Esophagus squamous epithelium (tissue), 5 donors: ENCODE data around the gene ABLIM2. TPM values are rescaled to one million over a fixed set of nuclear protein-coding genes. Genes with fewer than 3 reads are reported as not detected.

Experiments used
- DNase-seq: peaks from one replicate; lab custom pipeline; 2025; lab: John Stamatoyannopoulos, UW
- H3K27ac ChIP-seq, 4 donors: fragments of 200-600 bp; sonication (generic); one replicate each; pipeline ENCODE4 v1.5.1; 2016 to 2019; ENCODE audit warnings: mild to moderate bottlenecking in 1 of 4
- H3K27me3 ChIP-seq, 4 donors: fragments of 200-600 bp; sonication (generic); 1 replicate in 3 of 4; 2 replicates in 1 of 4; pipeline versions ENCODE4 v1.5.1 to v1.6.0; 2017 to 2021; ENCODE audit warnings: antibody characterized with exemption in 1 of 4
- H3K36me3 ChIP-seq, 3 donors: fragments of 200-600 bp; sonication (generic); one replicate each; pipeline ENCODE4 v1.5.1; 2016 to 2019
- H3K4me1 ChIP-seq, 3 donors: fragments of 200-600 bp; sonication (generic); one replicate each; pipeline ENCODE4 v1.5.1; 2017 to 2019
- H3K4me3 ChIP-seq, 4 donors: fragments of 200-600 bp; sonication (generic); 1 replicate in 3 of 4; 2 replicates in 1 of 4; pipeline ENCODE4 v1.5.1; 2016 to 2019; ENCODE audit warnings: mild to moderate bottlenecking in 2 of 4, moderate library complexity in 1 of 4
- H3K9me3 ChIP-seq, 3 donors: fragments of 200-600 bp; sonication (generic); one replicate each; pipeline ENCODE4 v1.5.1; 2016 to 2019
- POLR2A ChIP-seq, 4 donors: fragments of 450-650 bp; IDR thresholded peaks; one replicate each; pipeline ENCODE4 v1.6.1; 2017; ENCODE audit warnings: antibody characterized with exemption in 4 of 4, mild to moderate bottlenecking in 4 of 4, moderate library complexity in 3 of 4
- WGBS, 2 donors: methylation state at CpG; one replicate each; pipeline ENCODE4 v1.1.5; 2018; 5-methylcytosine and 5-hydroxymethylcytosine counted together
- intact Hi-C: fragments of 100-400 bp; cut with DNase I; formaldehyde crosslinking; loops from one replicate; pipeline ENCODE4 v1.15.0; 2022
- total RNA-seq, 4 donors: library from RNA; depleted of rRNA; stranded (reverse); fragments of >200 nt; gene quantifications; one replicate each; pipeline ENCODE4 v1.1.0, GENCODE V29; 2016
- TF ChIP-seq, protein P1 (sequence below), 6 experiments: fragments of 450-650 bp in 4 of 6; fragments of 200-600 bp in 2 of 6; sonication (generic) in 2 of 6; IDR thresholded peaks; one replicate each; pipeline ENCODE4 v1.5.1; 2016 to 2019; ENCODE audit warnings: antibody characterized with exemption in 6 of 6, mild to moderate bottlenecking in 4 of 6, moderate library complexity in 4 of 6
- donor health status: DM: yes; HTN: yes; CAD: no.

The ABLIM2 gene
- total RNA-seq, 4 donors from 2014 or later, result 13.5 to 26.7 (median 15.7) TPM

DNA sequence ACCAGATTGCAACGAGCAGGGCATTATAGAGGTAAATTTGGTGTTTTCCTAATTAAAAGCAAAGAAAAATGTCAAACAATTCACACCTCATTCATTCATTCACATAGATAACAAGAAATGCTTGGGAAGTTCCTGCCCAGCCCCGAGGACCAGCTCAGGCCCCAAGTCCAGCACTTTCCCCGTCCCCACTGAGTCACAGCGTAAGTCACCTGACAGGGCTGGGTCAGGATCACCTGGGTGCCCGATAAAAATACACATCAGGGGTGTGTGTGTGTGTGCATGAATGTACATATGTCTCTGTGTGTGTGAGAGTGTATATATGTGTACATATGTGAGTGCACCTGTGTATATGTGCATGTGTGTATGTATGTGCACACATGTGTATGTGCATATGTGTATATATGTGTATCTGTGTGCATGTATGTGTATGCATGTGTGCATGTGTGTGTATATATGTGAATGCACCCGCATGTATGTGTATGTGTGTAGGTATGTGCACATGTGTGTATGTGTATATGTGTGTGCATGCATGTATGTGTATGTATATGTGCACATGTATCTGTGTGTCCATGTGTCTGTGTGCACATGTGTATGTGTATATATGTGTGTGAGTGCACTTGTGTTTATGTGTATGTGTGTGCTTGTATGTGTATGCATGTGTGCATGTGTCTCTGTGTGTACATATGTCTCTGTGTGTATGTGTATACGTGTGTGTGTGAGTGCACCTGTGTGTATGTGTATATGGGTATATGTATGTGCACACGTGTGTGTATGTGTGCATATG lies 21.9 kb upstream of the ABLIM2 start:
- Histone ChIP-seq H3K9me3 (no peaks in the 10 kb centered on the region), H3K36me3 (no peaks in the 10 kb centered on the region), H3K4me1 (peaks cover 31 to 66% (median 34%) of the 10 kb centered on the region in 3 donors), H3K27me3 (no peaks in the 10 kb centered on the region), H3K27ac (peak overlapping the region in 2 of 4 donors; percentile 62 to 94), H3K4me3 (no peak overlapping the region)
- intact Hi-C loops, result no loop called here
- TF ChIP-seq POLR2A (IDR thresholded peaks at IDR 0.05), result no peak
- TF ChIP-seq, protein P1, sequence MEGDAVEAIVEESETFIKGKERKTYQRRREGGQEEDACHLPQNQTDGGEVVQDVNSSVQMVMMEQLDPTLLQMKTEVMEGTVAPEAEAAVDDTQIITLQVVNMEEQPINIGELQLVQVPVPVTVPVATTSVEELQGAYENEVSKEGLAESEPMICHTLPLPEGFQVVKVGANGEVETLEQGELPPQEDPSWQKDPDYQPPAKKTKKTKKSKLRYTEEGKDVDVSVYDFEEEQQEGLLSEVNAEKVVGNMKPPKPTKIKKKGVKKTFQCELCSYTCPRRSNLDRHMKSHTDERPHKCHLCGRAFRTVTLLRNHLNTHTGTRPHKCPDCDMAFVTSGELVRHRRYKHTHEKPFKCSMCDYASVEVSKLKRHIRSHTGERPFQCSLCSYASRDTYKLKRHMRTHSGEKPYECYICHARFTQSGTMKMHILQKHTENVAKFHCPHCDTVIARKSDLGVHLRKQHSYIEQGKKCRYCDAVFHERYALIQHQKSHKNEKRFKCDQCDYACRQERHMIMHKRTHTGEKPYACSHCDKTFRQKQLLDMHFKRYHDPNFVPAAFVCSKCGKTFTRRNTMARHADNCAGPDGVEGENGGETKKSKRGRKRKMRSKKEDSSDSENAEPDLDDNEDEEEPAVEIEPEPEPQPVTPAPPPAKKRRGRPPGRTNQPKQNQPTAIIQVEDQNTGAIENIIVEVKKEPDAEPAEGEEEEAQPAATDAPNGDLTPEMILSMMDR (IDR thresholded peaks at IDR 0.05), result no peak
- no peak for DNase-seq
- WGBS, 2 donors, result 57 to 68% methylated on average over 8 of the region's 8 CpGs

DNA sequence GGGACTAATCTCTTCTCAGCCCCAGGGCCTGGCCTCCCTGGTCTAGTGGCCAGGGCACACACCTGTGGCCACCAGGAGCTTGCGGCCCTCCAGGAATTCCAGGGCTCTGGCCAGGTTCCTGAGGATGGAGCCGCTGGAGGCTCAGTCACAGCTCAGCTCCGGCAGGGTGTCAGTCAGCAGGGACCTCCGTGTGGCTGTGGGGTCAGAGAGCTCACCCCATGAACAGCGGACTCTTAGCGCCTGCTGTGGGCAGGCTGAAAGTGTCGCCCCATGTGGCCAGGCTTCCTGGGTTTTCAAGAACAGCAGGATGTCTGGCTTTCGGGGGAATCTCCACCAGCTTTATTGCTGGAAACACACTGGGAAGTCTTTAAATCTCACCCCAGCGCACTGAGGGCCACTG lies 21.2 kb upstream of the ABLIM2 start:
- no peak for TF ChIP-seq POLR2A (IDR thresholded peaks at IDR 0.05)
- TF ChIP-seq, protein P1 (IDR thresholded peaks at IDR 0.05), result no peak
- no peak for DNase-seq
- intact Hi-C loops, result no loop called here
- no peaks in the 10 kb centered on the region for H3K27me3 ChIP-seq
- H3K4me1 ChIP-seq, result peaks cover 31 to 58% (median 34%) of the 10 kb centered on the region in 3 donors
- H3K36me3 ChIP-seq, result no peaks in the 10 kb centered on the region
- peak overlapping the region in 2 of 4 donors; percentile 62 to 94 for H3K27ac ChIP-seq
- no peaks in the 10 kb centered on the region for H3K9me3 ChIP-seq
- 80% methylated on average over 1 of the region's 9 CpGs; no CpG with 5 or more reads in 1 of the 2 donors for WGBS, 2 donors
- H3K4me3 ChIP-seq, result no peak overlapping the region

GRCh38 chr4:8179074-8179473 lies 20.5 kb upstream of the ABLIM2 start:
- Histone ChIP-seq H3K27ac (no peak overlapping the region), H3K4me3 (no peak overlapping the region), H3K36me3 (no peaks in the 10 kb centered on the region), H3K9me3 (no peaks in the 10 kb centered on the region), H3K4me1 (peaks cover 26 to 51% (median 30%) of the 10 kb centered on the region in 3 donors), H3K27me3 (no peaks in the 10 kb centered on the region)
- WGBS, 2 donors, result 77 to 87% methylated on average over 3 to 9 of the region's 10 CpGs
- TF ChIP-seq POLR2A (IDR thresholded peaks at IDR 0.05), result no peak
- TF ChIP-seq, protein P1 (IDR thresholded peaks at IDR 0.05), result no peak
- no peak for DNase-seq
- intact Hi-C loops, result no loop called here

DNA sequence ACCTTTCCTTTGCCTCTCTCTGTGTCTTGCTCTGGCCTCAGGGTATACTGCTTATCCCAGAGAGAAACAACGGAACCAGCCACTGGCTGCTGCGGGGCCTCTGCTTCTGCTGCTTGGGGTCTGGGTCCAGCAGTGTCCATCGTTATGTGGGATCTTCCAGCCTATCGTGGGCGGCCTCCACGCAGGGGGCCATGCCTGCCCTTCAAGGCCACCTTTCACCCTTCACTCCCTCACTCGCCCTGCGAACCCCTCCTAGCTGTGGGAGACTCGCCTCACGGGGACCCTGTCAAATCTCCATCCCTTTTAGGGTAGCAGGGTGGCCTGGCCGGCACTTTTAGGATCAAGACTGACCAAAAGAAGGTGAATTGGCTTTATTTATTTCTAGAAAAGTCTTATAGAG lies 19.3 kb upstream of the ABLIM2 start:
- no peaks in the 10 kb centered on the region for H3K27me3 ChIP-seq
- H3K36me3 ChIP-seq, result no peaks in the 10 kb centered on the region
- no peak for DNase-seq
- no peak for TF ChIP-seq POLR2A (IDR thresholded peaks at IDR 0.05)
- TF ChIP-seq, protein P1 (IDR thresholded peaks at IDR 0.05), result no peak
- WGBS, 2 donors, result 90 to 93% methylated on average over 3 to 11 of the region's 11 CpGs
- no peak overlapping the region for H3K4me3 ChIP-seq
- H3K4me1 ChIP-seq, result peaks cover 15 to 40% (median 18%) of the 10 kb centered on the region in 3 donors
- H3K9me3 ChIP-seq, result no peaks in the 10 kb centered on the region
- no peak overlapping the region for H3K27ac ChIP-seq
- intact Hi-C loops, result no loop called here

- no peak for TF ChIP-seq POLR2A (IDR thresholded peaks at IDR 0.05)
- TF ChIP-seq, protein P1 (IDR thresholded peaks at IDR 0.05), result no peak
- no peak overlapping the region for H3K4me3 ChIP-seq
- H3K36me3 ChIP-seq, result no peaks in the 10 kb centered on the region
- intact Hi-C loops, result no loop called here
- no peaks in the 10 kb centered on the region for H3K27me3 ChIP-seq
- DNase-seq, result no peak
- peaks cover 11 to 36% (median 14%) of the 10 kb centered on the region in 3 donors for H3K4me1 ChIP-seq
- WGBS, 2 donors, result 54 to 64% methylated on average over 4 to 5 of the region's 6 CpGs
- no peak overlapping the region for H3K27ac ChIP-seq
- no peaks in the 10 kb centered on the region for H3K9me3 ChIP-seq
These were observed 18.9 kb upstream of the ABLIM2 start for GRCh38 chr4:8177552-8177951.
